Measurements from ENCODE around the gene SPACA6. TPM values are rescaled to one million over a fixed set of nuclear protein-coding genes. Genes with fewer than 3 reads are reported as not detected.

Gene SPACA6
- total and polyA plus RNA-seq, 2 of the 8 experiments (the other 6 are each of a cell fraction or from before 2014, with no cell fraction given): 7.1 to 7.5 TPM

GRCh38 chr19:51711702-51712101 is 18.6 kb downstream of the SPACA6 start (continued):
- no peak for TF ChIP-seq CHD7 (IDR thresholded peaks at IDR 0.05; ENCODE audit: insufficient replicate concordance, low read length)
- no peak for TF ChIP-seq TAF1 (IDR thresholded peaks at IDR 0.05; ENCODE audit: low read depth, low read length)
- TF ChIP-seq TEAD4 (IDR thresholded peaks at IDR 0.05; ENCODE audit: low read depth, low read length): no peak
- TF ChIP-seq YY1 (IDR thresholded peaks at IDR 0.05; ENCODE audit: low read depth, low read length): no peak
- TF ChIP-seq CHD2 (IDR thresholded peaks at IDR 0.05; ENCODE audit: low read length): no peak
- TF ChIP-seq ZNF274 (IDR thresholded peaks at IDR 0.05; ENCODE audit: borderline replicate concordance, extremely low read depth, low read length): no peak
- no peak for TF ChIP-seq SIRT6 (IDR thresholded peaks at IDR 0.05; ENCODE audit: low read length)
